ENCODE results near the gene CHST12.
"Not testable (repeated sequence)": the region's sequence is repeated elsewhere in the genome, so short reads cannot be mapped to it uniquely, and the experiment has no call there.

CHST12 gene

GRCh38 chr7:2435146-2435545 lies 31.7 kb downstream of the CHST12 start:
- no peak for DNase-seq (ENCODE audit: low read depth)

GRCh38 chr7:2436341-2437104 lies 33.1 kb downstream of the CHST12 start:
- no peak for DNase-seq (ENCODE audit: low read depth)

- no peak for DNase-seq (ENCODE audit: low read depth)
These were observed 33.7 kb downstream of the CHST12 start for GRCh38 chr7:2437136-2437535.

- no peak for DNase-seq (ENCODE audit: low read depth)
These were observed 34.2 kb downstream of the CHST12 start for GRCh38 chr7:2437537-2438148.

- no peak for DNase-seq (ENCODE audit: low read depth)
These were observed 34.8 kb downstream of the CHST12 start for GRCh38 chr7:2438186-2438585.

GRCh38 chr7:2438775-2439174 lies 35.4 kb downstream of the CHST12 start:
- DNase-seq (ENCODE audit: low read depth) = no peak

- no peak for DNase-seq (ENCODE audit: low read depth)
These were observed 37.3 kb downstream of the CHST12 start for GRCh38 chr7:2440608-2441245.

- no peak for DNase-seq (ENCODE audit: low read depth)
These were observed 38.1 kb downstream of the CHST12 start for GRCh38 chr7:2441430-2442058.

GRCh38 chr7:2443491-2443890 lies 40.1 kb downstream of the CHST12 start:
- DNase-seq (ENCODE audit: low read depth) = no peak

GRCh38 chr7:2444476-2444875 lies 41.1 kb downstream of the CHST12 start:
- DNase-seq (ENCODE audit: low read depth) = no peak

- no peak for DNase-seq (ENCODE audit: low read depth)
These were observed 41.6 kb downstream of the CHST12 start for GRCh38 chr7:2445047-2445446.

- DNase-seq (ENCODE audit: low read depth) = no peak
These were observed 42.6 kb downstream of the CHST12 start for GRCh38 chr7:2445898-2446555.

GRCh38 chr7:2446676-2447075 lies 43.3 kb downstream of the CHST12 start:
- DNase-seq (ENCODE audit: low read depth) = no peak

- DNase-seq (ENCODE audit: low read depth) = no peak
These were observed 47.0 kb downstream of the CHST12 start for GRCh38 chr7:2450198-2451107.

GRCh38 chr7:2451171-2452073 lies 48.0 kb downstream of the CHST12 start:
- peak; percentile 68 for DNase-seq (ENCODE audit: low read depth)

- no peak for DNase-seq (ENCODE audit: low read depth)
These were observed 48.7 kb downstream of the CHST12 start for GRCh38 chr7:2452074-2452507.

GRCh38 chr7:2452643-2453270 lies 49.3 kb downstream of the CHST12 start:
- DNase-seq (ENCODE audit: low read depth) = no peak

GRCh38 chr7:2453849-2454248 lies 50.4 kb downstream of the CHST12 start:
- not testable (repeated sequence) for DNase-seq (ENCODE audit: low read depth)

- no peak for DNase-seq (ENCODE audit: low read depth)
These were observed 56.3 kb downstream of the CHST12 start for GRCh38 chr7:2459674-2460073.

- no peak for DNase-seq (ENCODE audit: low read depth)
These were observed 56.8 kb downstream of the CHST12 start for GRCh38 chr7:2460188-2460587.

Measured in stimulated activated CD8-positive, alpha-beta memory T cell treated with anti-CD3 and anti-CD28 coated beads, Interleukin-4, amount 100 ng/mL, for 24 hours (primary cell).